GM18505 (cell line): ENCODE measurements around the gene UNC13A.
"Not testable (repeated sequence)": the region's sequence is repeated elsewhere in the genome, so short reads cannot be mapped to it uniquely, and the experiment has no call there.

ENCODE experiments used
- ATAC-seq: cut with Tn5 transposase; IDR thresholded peaks from one replicate; pipeline ENCODE4 v1.9.1; 2021; ENCODE audit not compliant: unreplicated experiment
- POLR2A ChIP-seq: IDR thresholded peaks from 4 replicates; pipeline ENCODE4 v1.6.1; 2011; ENCODE audit warnings: borderline replicate concordance; ENCODE audit not compliant: insufficient read depth, insufficient read length; ENCODE audit errors: extremely low read depth

The UNC13A gene

GRCh38 chr19:17576758-17577456 lies 111.2 kb downstream of the UNC13A start:
- no peak for TF ChIP-seq POLR2A
- ATAC-seq, result no peak

DNA sequence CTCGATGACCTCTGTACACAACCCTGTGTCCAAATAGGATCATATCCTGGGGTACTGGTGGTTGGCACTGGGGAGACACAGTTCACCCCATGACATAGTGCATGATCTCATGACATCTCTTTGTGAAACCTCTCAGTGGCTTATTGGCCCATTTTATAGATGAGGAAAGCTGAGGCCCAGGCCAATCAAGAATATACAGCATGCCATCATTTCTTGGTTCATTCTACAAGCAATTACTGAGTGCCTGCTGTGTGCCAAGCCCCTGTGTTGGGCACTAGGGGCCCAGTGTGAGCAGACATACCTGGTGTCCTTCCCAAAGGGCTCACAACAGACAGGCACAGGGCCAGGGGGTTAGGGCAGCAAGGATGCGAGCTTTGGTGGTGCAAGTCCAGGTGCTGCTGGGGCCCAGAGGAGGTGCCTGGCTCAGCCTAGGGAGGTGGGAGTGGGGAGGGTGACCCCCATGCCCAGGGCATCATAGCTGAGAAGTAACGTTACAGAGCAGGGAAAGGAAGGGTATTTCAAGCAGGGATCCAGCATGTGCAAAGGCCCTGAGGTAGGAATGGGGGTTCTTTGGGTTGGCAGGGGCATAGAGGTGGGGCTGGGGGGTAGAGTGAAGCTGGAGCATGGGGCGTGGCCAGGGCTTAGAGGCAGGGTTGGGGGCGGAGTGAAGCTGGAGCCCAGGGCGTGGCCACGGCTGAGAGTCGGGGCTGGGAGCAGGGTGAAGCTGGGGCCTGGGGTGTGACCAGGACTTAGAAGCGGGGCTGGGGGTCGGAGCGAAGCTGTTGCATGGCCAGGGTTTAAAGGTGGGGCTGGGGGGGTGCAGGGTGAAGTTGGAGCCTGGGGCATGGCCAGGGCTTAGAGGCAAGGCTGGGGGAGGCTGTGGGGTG lies 112.0 kb downstream of the UNC13A start:
- no peak for ATAC-seq

GRCh38 chr19:17572638-17573037 lies 115.5 kb downstream of the UNC13A start:
- no peak for TF ChIP-seq POLR2A

More for the DNA sequence above, 112.0 kb downstream of the UNC13A start:
- TF ChIP-seq POLR2A, result no peak

GRCh38 chr19:17570791-17571190 lies 117.4 kb downstream of the UNC13A start:
- no peak for TF ChIP-seq POLR2A
- ATAC-seq, result no peak

More at GRCh38 chr19:17572638-17573037, 115.5 kb downstream of the UNC13A start:
- no peak for ATAC-seq

DNA sequence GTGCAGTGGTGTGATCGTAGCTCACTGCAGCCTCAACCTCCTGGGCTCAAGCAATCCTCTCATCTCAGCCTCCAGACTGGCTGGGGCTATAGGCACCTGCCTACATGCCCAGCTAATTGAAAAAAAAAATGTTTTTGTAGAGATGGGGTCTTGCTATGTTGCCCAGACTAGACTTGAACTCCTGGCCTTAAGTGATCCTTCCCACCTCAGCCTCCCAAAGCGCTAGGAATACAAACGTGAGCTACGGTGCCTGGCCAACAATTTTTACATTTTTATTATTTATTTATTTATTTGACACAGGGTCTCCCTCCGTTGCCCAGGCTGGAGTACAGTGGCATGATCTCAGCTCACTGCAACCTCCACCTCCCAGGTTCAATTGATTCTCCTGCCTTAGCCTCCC lies 117.9 kb downstream of the UNC13A start:
- ATAC-seq, result not testable (repeated sequence)

GRCh38 chr19:17567940-17568339 lies 120.2 kb downstream of the UNC13A start:
- no peak for ATAC-seq
- no peak for TF ChIP-seq POLR2A

GRCh38 chr19:17565611-17566010 lies 122.5 kb downstream of the UNC13A start:
- ATAC-seq, result no peak
- TF ChIP-seq POLR2A, result no peak

DNA sequence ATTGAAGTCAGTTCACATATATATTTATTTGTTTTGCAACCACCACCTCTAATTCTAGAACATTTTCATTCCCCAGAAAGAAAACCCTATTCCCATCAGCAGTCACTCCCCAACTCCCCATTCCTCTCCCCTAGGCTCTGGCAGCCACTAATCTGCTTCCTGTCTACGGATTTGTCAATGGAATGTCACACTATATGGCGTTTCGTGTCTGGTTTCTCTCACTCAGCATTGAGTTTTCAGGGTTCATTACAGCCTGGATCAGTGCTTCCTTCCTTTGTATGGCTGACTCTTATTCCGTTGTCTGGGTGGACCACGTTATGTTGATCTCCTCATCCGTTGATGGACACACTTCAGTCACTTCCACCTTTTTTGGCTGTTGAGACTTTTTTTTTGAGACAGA lies 123.4 kb downstream of the UNC13A start:
- ATAC-seq, result no peak

GRCh38 chr19:17562561-17562960 lies 125.6 kb downstream of the UNC13A start:
- TF ChIP-seq POLR2A, result no peak
- no peak for ATAC-seq

More for the DNA sequence above, 123.4 kb downstream of the UNC13A start:
- TF ChIP-seq POLR2A, result no peak

DNA sequence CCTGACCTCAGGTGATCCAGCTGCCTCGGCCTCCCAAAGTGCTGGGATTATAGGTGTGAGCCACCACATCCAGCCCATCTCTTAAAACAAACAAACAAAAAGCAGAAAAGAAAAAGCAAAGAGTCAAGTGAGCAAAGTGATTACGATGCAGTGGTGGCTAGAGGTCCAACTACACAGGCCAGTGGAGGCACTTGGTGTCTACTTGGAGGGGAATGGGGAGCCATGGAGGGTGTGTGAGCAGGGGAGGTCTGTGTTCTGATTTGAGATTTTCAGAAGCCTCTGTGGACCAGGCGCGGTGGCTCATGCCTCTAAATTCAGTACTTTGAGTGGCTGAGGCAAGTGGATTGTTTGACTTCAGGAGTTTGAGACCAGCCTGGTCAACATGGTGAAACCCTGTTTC lies 126.1 kb downstream of the UNC13A start:
- no peak for ATAC-seq
- TF ChIP-seq POLR2A, result no peak

DNA sequence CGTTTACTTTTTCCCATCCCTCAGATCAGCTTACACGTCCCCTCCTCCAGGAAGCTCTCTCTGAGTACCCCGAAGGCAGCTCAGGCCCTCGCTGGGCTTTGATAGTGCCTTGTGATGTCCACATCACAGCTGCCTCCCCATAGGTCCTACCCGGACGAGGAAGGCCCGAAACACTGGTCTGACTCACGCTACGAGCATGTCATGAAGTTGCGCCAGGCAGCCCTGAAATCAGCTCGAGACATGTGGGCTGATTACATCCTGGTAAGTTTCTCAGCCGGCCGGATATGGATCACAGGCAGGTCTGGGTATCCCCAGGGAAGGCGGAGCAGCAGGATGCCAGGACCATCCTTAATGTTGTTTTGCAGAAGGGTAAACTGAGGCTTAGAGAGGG lies 128.0 kb downstream of the UNC13A start:
- ATAC-seq, result no peak
- TF ChIP-seq POLR2A, result no peak

DNA sequence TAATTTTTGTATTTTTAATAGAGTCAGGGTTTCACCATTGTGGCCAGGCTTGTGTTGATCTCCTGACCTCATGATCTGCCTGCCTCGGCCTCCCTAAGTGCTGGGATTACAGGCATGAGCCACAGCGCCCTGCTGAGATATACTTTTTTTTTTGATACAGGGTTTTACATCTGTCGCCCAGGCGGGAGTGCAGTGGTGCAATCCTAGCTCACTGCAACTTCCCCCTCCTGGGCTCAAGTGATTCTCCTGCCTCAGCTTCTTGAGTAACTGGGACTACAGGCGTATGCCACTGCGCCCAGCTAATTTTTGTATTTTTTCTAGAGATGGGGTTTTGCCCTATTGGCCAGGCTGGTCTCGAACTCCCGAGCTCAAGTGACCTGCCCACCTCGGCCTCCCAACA lies 130.7 kb downstream of the UNC13A start:
- no peak for TF ChIP-seq POLR2A
- ATAC-seq, result no peak

DNA sequence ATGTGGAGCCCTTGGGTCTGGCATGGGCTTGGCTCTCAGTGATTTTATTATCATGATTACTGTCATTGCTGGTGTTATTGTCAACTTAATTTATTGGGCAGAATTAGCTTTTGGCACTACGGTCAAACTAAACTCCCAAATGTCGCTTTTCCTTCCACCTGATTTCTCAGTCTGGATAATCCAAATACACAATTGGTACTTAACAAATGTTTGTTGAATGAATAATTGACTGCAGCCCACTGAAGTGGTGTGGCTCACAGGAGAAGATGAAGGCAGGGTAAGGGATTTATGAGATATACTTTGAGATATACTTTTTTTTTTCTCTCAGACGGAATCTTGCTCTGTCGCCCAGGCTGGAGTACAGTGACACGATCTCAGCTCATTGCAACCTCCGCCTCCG lies 131.2 kb downstream of the UNC13A start:
- TF ChIP-seq POLR2A, result no peak
- no peak for ATAC-seq

DNA sequence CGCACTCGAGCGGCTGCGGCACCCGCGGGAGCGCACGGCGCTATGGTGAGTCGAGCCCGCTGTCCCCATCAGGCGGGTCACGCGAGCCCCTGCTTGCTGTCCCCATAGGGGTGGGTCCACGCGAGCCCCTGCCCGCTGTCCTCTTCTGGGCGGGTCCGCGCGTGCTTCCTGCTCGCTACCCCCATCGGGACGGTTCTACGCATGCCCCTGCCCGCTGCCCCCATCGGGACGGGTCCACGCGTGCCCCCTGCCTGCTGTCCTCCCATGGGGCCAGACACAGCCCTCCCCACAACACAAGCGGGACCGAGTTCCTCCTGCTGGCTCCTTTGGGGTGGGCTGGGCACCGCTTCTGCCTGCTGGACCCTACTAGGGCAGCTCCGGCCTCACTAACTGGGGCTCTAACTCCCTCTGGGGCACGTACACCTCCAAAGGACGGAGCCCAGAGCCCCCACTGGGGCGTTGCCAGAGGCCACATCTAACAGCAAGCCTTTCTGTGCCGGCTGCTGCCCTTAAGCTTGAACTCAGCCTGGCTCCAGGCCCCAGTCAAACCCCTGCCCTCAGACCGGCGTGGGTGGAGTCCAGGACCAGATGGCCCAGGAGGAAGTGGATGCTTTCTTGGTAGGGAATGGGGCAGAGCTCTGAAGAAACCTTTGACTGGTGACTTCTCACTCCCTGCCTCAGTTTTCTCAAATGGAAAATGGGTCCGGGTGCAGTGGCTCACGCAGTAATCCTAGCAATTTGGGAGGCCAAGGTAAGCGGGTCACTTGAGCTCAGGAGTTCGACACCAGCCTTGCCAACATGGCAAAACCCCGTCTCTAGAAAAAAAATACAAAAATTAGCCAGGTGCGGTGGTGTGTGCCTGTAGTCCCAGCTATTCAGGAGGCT lies 132.0 kb downstream of the UNC13A start:
- peak; percentile 28 for ATAC-seq
- no peak for TF ChIP-seq POLR2A

DNA sequence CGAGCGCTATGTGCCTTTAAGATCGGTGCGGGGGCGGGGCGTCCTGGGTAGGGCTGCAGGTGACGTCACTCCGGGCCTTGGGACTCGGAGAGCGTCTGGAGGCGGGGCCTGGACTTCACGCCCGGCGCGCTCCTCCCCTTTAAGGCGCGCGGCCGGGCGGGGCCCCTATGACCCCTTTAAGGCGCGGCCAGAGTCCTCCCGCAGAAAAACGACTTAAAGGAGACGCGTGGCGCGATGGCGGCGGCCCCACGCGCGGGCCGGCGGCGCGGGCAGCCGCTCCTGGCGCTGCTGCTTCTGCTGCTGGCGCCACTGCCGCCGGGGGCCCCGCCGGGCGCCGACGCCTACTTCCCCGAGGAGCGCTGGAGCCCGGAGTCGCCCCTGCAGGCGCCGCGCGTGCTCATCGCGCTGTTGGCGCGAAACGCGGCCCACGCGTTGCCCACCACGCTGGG lies 132.7 kb downstream of the UNC13A start, which contains the start of gene COLGALT1:
COLGALT1 (plus strand) TSS at position 170 of the 449 bp plus-strand sequence; CDS start at position 235, 65 bp downstream.
- ATAC-seq, result peak; percentile 90
- TF ChIP-seq POLR2A, result peak; percentile 57
